Transverse colon (tissue), 4 donors: ENCODE measurements around the gene MBD5.

Experiments used
- CTCF ChIP-seq, 5 experiments: fragments of 200-600 bp in 3 of 5; fragments of 450-650 bp in 2 of 5; sonication (generic) in 3 of 5; IDR thresholded peaks; 1 replicate in 2 of 5; 2 replicates in 3 of 5; pipeline ENCODE4 v1.5.1; 2016 to 2017; ENCODE audit warnings: antibody characterized with exemption in 5 of 5, inconsistent platforms in 3 of 5, mild to moderate bottlenecking in 2 of 5, moderate library complexity in 1 of 5
- EP300 ChIP-seq: sonication (generic); formaldehyde crosslinking; IDR thresholded peaks from one replicate; pipeline ENCODE4 v1.6.1; 2017; ENCODE audit warnings: antibody characterized with exemption, low read depth
- POLR2A ChIP-seq: fragments of 450-650 bp; IDR thresholded peaks from one replicate; pipeline ENCODE4 v1.6.1; 2016; ENCODE audit warnings: antibody characterized with exemption, mild to moderate bottlenecking, moderate library complexity
- POLR2AphosphoS5 ChIP-seq, 3 donors: sonication (generic); formaldehyde crosslinking; IDR thresholded peaks; one replicate each; pipeline ENCODE4 v1.6.1; 2016; ENCODE audit warnings: antibody characterized with exemption in 3 of 3

GRCh38 chr2:148531235-148531634 is 510.3 kb downstream of the MBD5 start:
- TF ChIP-seq POLR2A (no peak), CTCF (IDR thresholded peaks at IDR 0.05) (no peak), POLR2AphosphoS5 (IDR thresholded peaks at IDR 0.05) (no peak), EP300 (no peak)
